HG03039 (cell line): ENCODE measurements around the gene ACTR1A.

Experiments
- ATAC-seq: cut with Tn5 transposase; IDR thresholded peaks from one replicate; pipeline ENCODE4 v1.9.1; 2021; ENCODE audit warnings: mild to moderate bottlenecking, moderate library complexity; ENCODE audit not compliant: unreplicated experiment

Gene ACTR1A

DNA sequence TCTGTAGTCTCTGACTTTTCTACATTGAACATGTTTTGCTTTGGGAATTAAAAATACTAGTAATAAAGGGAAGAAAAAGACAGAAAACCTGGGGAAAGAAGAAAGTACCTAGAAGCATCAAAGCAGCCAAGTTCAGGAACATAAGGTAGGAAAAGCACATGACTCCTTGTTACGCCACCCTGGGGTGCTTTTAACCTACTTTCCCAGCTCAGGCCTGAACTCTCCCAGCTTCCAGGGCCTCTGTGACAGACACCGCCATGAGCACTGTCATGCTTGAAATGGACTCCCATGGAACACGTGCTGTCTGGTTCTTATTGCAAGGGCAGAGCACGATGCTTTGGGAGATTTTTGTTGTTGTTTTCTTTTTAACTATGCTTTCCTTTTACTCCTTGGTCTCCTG lies 11.4 kb downstream of the ACTR1A start:
- ATAC-seq, result no peak

DNA sequence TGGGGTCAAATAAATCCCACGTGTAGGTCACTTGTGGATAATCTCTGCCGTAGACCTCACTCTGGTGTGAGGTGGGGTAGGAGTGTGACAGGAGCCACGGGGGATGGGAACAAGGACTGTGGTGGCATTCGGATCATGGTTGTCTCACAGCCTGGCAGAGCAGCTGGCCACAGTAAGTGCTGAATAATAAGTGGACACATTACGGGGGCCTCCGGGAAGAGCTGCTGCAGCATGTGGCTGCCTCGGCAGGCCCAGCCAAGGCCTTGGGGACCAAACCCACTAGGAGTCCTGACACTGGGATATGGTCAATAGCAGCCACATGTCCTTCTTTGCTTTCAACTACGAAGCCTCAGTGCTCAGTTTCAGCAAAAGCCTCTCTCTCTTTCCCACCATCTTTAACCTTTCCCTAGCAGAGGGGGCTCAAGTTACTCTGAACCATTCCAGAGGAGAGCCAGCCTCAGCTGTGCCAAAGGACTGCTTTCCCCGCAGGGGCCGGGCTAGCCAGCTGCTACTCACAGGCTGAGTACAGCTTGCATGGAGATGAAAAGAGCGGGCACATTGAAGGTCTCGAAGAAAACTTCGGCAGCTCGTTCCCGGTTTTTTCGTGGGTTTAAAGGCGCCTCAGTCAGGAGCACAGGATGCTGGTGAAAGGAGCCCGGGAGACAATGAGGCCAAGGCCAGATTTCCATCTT lies 17.3 kb downstream of the ACTR1A start:
- ATAC-seq, result no peak

DNA sequence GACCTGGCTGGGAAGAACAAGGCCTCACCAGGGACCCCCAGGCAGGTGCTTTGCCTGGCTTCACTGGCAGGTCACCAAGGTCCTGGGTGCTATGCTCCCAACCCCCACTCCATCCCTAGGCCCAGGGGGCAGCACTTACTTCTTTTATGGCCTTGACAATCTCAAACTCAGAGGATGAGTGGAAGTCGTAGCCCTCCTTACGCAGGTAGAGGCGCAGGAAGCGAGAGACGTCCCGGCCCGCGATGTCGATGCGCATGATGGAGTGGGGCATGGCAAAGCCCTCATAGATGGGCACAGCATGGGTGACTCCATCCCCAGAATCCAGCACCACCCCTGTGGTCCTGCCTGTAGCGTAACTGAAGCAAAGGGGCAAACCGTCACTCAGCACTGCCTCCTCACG lies 18.5 kb downstream of the ACTR1A start:
- ATAC-seq, result no peak

DNA sequence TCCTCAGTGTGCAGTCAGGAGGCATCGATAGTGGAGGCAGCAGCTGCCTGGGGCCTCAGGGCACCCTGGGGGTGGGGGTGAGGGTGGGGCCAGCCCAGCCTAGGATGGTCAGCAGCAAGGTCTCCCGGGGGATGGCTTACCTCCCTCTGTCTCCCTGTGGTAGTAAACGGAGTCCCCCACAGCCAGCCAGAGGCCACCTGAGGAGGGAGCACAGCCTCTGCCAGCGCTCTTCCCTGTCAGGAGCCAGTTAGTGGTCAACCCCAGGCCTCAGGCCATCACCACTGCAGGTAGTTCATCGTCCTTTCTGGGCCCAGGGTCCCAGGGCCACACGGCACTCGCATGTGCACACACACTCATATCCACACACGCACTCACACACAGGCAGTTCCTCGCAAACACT lies 22.1 kb downstream of the ACTR1A start:
- no peak for ATAC-seq

DNA sequence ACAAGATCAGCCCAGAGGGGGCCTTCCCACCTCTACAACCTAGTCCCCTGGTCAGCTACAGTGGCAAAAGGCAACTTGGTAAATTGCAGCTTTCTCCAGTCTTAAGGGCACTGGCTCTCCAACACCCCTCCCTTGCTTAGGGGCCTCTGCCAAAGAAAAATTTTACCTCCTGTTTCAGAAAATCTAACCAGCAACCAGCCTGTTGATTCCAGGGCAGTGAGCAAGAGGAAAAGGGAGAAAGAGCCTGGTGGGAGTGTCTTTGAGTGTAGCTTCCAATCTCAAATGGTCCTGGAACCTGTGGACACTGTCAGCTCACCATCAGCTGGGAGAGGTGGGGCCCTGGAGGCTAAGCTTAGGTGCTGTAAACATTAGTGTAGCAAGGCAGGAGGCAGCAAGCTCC lies 22.9 kb downstream of the ACTR1A start:
- no peak for ATAC-seq

DNA sequence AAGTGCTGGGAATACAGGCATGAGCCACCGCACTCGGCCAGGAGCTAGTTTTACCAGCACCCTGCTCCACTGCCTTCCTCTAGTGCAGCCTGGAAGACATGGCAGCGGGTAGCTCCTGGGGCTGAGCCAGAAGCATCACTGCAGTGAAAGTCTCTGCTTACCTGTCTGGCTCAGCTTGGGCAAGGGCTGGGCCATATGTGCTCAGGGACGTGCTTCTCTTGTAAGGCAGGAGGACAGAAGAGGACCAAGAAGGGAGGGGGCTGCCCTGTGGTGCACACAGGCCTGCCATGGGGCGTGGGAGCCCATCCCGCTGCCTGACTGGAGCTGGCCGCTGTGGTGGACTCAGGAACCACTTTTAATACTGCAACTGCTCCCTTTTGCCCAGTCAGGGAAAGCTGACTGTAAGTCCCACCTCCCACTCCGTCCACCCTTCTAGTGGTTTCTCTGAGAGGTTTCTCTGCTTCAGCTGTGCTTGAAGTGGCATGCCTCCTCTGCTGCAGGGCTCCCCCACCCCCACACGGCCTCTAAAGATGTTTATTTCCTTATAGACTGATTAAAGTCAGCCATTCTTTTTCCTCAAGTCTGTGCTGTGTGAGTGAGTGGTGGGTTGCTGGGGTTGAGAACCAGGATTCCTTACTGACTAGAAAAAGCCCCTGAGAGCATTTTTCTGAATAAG lies 25.9 kb downstream of the ACTR1A start:
- ATAC-seq, result no peak

DNA sequence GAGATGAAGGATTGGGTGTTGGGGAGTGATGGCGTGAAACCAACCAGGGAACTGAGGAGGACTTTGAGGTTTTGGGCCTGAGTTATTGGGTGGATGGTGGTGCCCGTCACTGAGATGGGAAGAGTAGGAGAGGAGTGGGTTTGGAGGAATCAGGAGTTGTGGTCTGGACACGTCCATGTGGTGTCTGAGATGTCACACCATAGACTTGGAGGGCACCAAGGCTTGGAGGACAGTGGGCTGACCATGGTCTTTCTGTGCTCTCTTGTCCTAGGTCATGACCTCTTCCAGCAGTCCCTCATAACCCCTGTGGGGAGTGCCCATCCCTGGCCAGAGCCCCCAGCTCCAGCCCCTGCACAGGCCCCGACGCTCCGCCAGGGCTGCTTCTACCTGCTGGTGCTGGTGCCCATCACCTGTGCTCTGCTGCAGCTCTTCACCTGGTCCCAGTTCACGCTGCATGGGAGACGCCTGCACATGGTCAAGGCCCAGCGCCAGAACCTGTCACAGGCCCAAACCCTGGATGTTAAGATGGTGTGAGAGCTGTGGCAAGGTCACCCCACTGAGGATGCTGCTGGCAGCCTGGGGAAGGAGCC lies 27.0 kb downstream of the ACTR1A start:
- no peak for ATAC-seq

DNA sequence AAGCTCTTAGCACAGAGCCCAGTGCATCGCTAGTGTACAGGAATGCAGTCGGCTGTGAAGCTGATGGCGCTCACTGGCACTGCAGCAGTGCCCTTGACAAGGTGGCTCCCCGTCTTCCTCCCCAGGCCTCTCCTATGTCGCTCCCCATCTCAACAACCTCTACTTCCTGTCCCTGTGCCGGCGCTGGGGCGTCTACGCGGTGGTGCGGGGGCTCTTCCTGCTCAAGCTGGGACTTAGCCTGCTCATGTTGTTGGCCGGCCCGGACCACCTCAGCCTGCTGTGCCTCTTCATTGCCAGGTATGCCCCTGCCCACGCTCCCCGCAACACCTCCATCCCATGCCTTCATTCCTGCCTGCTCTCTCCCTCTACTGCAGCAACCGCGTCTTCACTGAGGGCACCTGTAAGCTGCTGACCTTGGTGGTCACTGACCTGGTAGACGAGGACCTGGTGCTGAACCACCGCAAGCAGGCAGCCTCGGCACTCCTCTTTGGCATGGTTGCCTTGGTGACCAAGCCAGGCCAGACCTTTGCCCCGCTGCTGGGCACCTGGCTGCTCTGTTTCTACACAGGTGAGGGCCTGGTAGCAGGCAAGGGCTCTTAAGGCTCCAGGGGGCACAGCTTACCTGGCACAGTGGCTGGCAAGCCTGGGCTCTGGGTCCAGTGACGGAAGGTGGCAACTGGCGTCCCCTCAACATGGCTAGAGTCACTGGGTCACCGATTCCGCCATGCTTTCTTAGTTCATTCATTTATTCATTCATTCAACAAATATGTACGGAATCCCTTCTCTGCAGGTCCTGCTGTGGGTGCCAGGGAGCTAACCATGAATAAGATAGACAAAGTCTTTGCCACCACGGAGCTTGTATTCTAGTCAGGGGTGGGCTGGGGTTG lies 28.8 kb downstream of the ACTR1A start:
- ATAC-seq, result no peak

DNA sequence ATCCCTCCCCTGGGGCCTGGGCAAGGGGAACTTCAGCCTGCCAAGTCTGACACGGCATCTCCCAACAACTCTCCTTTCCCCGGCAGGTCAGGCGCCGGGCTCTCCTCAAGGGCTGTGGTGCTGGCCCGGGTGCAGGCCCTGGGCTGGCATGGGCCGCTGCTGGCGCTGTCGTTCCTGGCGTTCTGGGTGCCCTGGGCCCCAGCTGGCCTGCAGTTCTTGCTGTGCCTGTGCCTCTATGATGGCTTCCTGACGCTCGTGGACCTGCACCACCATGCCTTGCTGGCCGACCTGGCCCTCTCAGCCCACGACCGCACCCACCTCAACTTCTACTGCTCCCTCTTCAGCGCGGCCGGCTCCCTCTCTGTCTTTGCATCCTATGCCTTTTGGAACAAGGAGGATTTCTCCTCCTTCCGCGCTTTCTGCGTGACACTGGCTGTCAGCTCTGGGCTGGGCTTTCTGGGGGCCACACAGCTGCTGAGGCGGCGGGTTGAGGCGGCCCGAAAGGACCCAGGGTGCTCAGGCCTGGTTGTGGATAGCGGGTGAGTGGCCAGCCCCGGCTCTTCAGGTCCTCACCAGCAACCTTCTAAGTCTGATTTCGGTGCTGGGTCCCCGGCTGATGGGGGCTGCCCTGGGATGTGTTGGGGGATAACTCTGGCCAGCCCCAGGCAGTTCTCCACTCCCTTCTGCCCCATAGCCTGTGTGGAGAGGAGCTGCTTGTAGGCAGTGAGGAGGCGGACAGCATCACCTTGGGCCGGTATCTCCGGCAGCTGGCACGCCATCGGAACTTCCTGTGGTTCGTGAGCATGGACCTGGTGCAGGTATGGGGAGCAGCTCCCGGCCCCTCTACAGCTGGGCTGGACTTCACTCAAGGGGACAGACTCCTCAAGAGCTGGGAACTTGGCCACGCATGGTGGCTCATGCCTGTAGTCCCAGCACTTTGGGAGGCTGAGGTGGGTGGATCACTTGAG lies 31.6 kb downstream of the ACTR1A start:
- ATAC-seq, result no peak

DNA sequence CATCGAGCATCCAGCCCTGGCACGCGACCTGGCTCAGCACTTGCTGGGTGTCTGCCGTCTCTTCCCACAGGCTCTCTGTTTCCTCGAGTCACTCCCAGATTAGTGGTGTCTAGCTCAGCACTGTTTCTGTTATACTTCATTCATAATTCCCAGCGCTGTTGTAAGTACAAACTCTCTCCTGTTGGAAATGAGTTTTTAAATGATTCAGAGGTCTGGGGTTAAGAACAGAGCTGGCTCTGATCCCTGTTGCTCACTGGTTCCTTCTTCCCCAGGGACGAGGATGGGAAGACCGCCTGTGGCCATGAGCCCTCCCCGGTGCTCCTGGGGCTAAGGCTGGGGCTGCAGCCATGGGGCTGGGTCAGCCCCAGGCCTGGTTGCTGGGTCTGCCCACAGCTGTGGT lies 33.8 kb downstream of the ACTR1A start:
- no peak for ATAC-seq

DNA sequence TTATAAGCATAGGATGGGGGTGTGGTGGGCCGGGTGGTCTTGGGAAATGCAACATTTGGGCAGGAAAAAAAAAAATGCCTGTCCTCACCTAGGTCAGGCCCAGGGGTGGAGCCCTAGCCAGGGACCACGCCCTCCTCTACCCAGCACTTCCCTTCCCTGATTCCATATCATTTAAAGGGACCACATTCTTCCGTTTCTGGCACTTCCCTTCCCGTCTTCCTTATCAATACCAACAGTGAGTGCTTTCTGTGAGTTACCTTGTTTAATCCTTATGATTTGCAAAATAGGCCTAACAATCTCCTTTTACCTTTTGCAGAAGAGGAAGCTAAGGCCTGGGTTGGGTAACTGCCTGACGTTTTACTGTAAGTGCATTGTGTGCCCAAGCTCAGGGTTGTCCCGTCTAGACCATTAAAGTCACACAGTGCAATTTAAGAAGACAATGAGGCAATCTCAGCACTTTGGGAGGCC lies 34.5 kb downstream of the ACTR1A start:
- no peak for ATAC-seq

DNA sequence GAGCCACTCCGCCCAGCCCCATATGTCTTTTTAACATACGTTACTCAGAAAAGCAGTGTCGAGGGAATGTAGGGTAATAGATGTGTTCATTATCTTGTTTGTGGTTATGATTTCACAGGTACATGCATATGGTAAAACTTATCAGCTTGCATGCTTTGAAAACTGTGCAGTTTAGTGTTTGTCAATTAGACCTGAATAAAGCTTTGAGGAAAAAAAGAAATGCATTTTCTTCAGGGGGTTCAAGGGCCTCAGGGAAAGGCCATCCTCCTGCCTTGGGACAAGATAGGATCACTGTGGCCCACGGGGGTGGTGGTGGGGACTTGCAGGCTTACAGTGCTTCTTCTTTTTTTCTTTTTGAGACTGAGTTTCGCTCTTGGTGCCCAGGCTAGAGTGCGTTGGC lies 35.2 kb downstream of the ACTR1A start:
- ATAC-seq, result no peak

DNA sequence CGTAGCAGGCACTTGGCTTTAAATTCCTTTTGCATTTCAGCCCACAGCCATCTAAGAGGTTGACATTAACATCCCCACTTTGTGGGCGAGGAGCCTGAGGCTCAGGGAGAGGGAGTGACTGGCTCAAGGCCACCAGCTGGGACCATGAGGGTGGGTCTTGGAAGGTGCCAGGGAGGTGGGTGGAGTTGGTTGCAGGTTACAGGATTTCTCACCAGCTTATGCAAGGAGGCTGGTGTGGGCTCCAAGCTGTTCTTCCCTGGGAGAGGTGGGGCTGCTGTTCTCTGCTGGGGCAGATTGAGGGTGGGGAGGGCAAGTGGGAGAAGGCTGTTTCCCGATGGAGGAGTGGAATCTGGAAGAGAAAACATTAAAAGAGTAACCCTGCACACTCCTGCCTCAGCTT lies 37.0 kb downstream of the ACTR1A start:
- ATAC-seq, result no peak

DNA sequence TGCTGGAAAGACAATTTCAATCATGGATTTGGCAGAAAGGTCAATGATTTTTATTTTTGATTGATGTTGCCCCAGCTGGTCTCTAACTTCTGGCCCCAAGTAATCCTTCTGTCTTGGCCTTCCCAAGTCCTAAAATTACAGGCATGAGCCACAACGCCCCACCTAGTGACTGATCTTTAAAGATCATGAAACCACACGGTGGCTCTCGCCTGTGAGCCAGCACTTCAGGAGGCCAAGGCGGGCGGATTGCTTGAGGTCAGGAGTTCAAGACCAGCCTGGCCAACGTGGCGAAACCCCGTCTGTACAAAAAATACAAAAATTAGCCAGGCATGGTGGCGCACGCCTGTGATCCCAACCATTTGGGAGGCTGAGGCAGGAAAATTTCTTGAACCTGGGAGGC lies 38.5 kb downstream of the ACTR1A start:
- no peak for ATAC-seq

DNA sequence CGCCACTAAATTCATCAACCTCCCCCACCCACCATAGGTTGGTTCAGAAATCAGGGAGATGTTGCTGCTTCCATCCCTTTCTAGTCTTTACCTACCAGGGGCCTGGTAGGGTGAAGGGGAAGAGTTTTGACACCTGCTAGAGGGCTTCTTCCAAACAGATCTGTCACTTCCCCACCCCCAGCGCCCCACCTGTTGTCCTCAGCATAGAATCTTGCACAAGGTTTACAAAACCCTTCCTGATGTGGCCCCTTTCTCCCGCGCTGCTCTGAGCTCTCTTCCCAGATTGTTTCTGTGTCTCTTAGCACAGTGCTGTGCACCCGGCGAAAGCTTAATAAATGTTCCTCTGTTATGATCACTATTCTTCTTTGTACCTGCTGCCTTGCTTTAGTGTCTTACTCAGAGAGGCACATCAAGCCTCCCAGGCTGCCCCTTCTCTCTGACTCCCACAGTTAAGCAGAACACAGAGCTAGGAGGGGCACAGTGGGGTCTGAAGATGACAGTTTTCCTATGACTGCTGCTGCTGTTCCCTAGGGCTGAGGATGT lies 39.9 kb downstream of the ACTR1A start:
- no peak for ATAC-seq

DNA sequence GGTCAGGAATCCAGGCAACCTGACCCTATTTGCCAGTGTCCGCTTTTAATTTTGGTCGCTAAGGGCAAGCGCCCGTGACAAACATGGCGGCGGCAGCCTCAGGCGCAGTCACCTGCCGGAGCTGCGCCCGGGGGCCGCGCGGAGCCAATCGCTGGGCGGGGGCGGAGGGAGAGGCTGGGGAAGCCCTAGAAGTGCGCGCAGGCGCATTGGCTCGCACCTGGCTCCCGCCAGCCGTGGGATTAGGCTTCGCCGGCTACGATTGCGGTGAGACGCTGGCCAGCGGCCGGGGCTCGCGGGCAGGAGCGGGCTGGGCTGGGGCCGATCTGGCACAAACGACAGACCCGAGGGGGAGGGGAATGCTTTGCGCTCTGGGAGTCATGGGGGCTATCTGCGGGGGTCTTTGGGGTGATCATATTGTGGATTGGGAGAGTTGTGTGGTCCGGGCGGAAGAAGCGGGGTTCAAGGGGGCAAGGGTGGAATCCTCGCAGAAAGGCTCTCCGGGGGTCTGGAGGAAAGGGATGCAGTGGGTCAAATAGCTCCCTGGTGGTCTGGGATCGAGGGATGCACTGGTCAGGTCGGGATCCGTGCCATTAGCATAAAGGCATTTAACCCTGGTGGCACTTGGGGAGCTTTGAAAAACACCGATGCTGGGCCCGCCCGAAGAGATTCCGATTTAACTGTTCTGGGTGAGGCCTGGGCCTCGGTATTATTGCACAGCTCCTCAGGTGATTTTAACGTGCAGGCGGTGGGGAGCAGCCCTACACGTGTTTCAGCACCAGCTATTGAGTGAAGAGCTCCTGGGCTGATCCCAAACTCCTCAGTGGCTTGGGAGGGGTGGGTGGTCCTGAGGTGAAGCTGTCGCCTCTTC lies 41.1 kb downstream of the ACTR1A start:
- peak; percentile 74 for ATAC-seq

DNA sequence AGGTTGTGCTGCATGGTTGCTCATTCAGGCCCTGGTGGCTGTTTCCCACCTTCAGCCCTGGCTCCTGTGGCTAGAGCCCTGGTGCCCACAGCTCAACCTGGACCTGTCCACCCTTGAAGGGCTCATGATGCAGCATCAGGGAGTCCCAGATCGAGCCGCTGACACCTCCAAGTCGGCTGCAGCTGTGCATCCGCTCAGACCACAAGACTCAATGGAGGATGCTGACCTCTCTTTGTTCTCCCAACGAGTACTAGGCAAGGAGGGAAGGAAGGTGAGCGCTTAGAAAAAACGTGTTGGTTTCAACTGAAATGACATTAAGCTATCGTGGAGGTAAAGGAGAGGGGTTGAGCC lies 41.7 kb downstream of the ACTR1A start:
- peak; percentile 12 for ATAC-seq

DNA sequence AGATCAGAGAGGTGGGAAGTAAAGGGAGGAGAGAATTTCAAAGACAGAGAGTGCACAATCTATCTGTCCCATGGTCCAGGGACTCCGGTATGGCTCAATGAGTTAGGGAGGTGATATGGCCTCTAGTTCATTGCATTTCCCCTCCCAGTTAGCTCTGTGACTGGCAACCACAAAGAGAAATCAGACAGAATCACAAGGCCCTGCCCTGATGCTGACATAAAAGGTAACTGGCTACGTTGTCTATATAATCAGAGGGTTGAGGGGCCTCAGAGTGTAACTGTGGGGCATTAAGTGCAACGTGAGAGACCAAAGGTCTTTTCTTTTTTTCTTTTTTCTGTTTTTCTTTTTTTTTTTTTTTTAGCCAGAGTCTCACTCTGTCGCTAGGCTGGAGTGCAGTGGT lies 43.9 kb downstream of the ACTR1A start:
- ATAC-seq, result no peak

DNA sequence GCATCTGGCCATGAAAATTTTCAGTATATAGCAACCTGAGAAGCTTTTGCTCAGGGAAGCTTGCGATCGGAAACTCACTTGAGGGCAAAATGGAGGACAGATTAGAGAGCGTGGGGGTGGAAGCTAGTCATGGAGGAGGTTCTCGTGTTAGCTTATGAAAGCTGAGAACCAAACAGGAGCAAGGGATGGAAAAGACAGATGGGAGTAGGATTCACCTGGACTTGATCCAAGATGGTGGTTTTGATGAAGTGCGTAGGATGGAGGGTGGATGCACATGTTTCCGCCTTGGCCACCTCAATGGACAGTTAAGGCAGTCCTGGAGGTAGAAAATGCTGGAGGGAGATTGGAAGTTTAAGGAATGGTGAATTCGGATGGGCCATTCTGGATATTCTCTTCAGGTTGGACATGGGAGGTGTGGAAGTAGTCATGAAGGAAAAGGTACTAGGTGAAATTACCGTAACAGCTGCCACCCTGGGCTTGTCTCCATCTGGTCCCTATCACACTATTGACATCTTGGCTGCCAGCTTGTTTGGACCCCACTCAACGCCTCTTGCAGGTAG lies 44.8 kb downstream of the ACTR1A start:
- no peak for ATAC-seq
